IMR-90 (cell line): ENCODE data around the gene SETX. TPM values are rescaled to one million over a fixed set of nuclear protein-coding genes. Genes with fewer than 3 reads are reported as not detected.

Experiments
- ATAC-seq: fragments of 200-7000 bp; cut with Tn5 transposase; 2 replicates; pipeline ENCODE4 v1.9.1; 2020; ENCODE audit warnings: low read depth, mild to moderate bottlenecking, moderate library complexity
- BruUV-seq: library from RNA; stranded (reverse); fragments of 400-500 nt; replicated peaks from 2 replicates; lab custom pipeline; 2021; lab: Mats Ljungman, UMichigan
- CTCF ChIA-PET: fragments of 300-600 bp; formaldehyde crosslinking; extraction: SDS; loops from one replicate; lab custom pipeline; 2021; ENCODE audit warnings: antibody characterized with exemption; lab: Yijun Ruan, JAX
- POLR2A ChIA-PET: fragments of 300-600 bp; sonication (Branson Sonifier 250); formaldehyde crosslinking; loops from one replicate; lab custom pipeline; 2022; ENCODE audit warnings: antibody characterized with exemption; ENCODE audit not compliant: unreplicated experiment; lab: Charles Lee
- DNase-seq: peaks from one replicate; pipeline ENCODE4 v3.0.0; 2013
- H2AFZ ChIP-seq: replicated peaks from 2 replicates; pipeline ENCODE3; 2013; ENCODE audit warnings: low read length, mild to moderate bottlenecking; ENCODE audit not compliant: poor library complexity
- H2AK5ac ChIP-seq: 2 replicates; pipeline ENCODE4 v1.6.1; 2013; ENCODE audit warnings: low read depth, low read length, inconsistent platforms
- H2AK9ac ChIP-seq: replicated peaks from 2 replicates; pipeline ENCODE3; 2013; ENCODE audit warnings: mild to moderate bottlenecking, low read depth, low read length, moderate library complexity; ENCODE audit not compliant: poor library complexity
- H2BK120ac ChIP-seq: 2 replicates; pipeline ENCODE4 v1.6.1; 2013; ENCODE audit warnings: low read depth, low read length, inconsistent platforms
- H2BK15ac ChIP-seq: 3 replicates; pipeline ENCODE4 v1.6.1; 2013; ENCODE audit warnings: low read depth, low read length, inconsistent platforms
- H2BK20ac ChIP-seq: 2 replicates; pipeline ENCODE4 v1.6.1; 2013; ENCODE audit warnings: low read depth, mild to moderate bottlenecking, inconsistent platforms, low read length, moderate library complexity
- H2BK5ac ChIP-seq: 2 replicates; pipeline ENCODE4 v1.6.1; 2013; ENCODE audit warnings: mild to moderate bottlenecking, low read depth, low read length, inconsistent platforms; ENCODE audit not compliant: poor library complexity, severe bottlenecking
- H3K14ac ChIP-seq: replicated peaks from 2 replicates; pipeline ENCODE4 v1.6.1; 2013; ENCODE audit warnings: low read depth, low read length, inconsistent platforms
- H3K18ac ChIP-seq: 2 replicates; pipeline ENCODE4 v1.6.1; 2013; ENCODE audit warnings: low read depth, low read length, control low read depth
- H3K23ac ChIP-seq: 2 replicates; pipeline ENCODE4 v1.6.1; 2013; ENCODE audit warnings: low read depth, low read length, inconsistent platforms
- H3K27ac ChIP-seq: 2 replicates; pipeline ENCODE4 v1.5.1; 2013; ENCODE audit warnings: mild to moderate bottlenecking, control low read depth, low read length; ENCODE audit not compliant: insufficient read depth
- H3K27me3 ChIP-seq: 2 replicates; pipeline ENCODE4 v1.6.1; 2013; ENCODE audit warnings: low read length; ENCODE audit not compliant: control insufficient read depth, insufficient read depth
- H3K36me3 ChIP-seq: 2 replicates; pipeline ENCODE4 v1.6.1; 2013; ENCODE audit warnings: low read length, mixed read lengths; ENCODE audit not compliant: control insufficient read depth, insufficient read depth
- H3K4ac ChIP-seq: 2 replicates; pipeline ENCODE4 v1.6.1; 2013; ENCODE audit warnings: low read depth, low read length, inconsistent platforms
- H3K4me1 ChIP-seq: 2 replicates; pipeline ENCODE4 v1.6.1; 2013; ENCODE audit warnings: low read length, mixed read lengths; ENCODE audit not compliant: control insufficient read depth, insufficient read depth
- H3K4me2 ChIP-seq: 2 replicates; pipeline ENCODE4 v1.6.1; 2013; ENCODE audit warnings: low read depth, mild to moderate bottlenecking, control low read depth, low read length, moderate library complexity
- H3K4me3 ChIP-seq: 2 replicates; pipeline ENCODE4 v1.5.1; 2013; ENCODE audit warnings: low read depth, mild to moderate bottlenecking, control low read depth, low read length, moderate library complexity; ENCODE audit not compliant: insufficient read depth
- H3K56ac ChIP-seq: 2 replicates; pipeline ENCODE4 v1.6.1; 2013; ENCODE audit warnings: low read length, inconsistent platforms; ENCODE audit not compliant: insufficient read depth; ENCODE audit errors: extremely low read depth
- H3K79me1 ChIP-seq, 2 experiments: 2 replicates each; pipeline ENCODE4 v1.6.1; 2013; ENCODE audit warnings: low read length in 2 of 2, inconsistent platforms in 1 of 2, low read depth in 1 of 2
- H3K9ac ChIP-seq: 2 replicates; pipeline ENCODE4 v1.6.1; 2013; ENCODE audit warnings: low read depth, low read length, control low read depth
- H3K9me1 ChIP-seq: 2 replicates; pipeline ENCODE4 v1.6.1; 2013; ENCODE audit warnings: low read length, inconsistent platforms; ENCODE audit not compliant: insufficient read depth
- H3K9me3 ChIP-seq: 2 replicates; pipeline ENCODE4 v1.6.1; 2013; ENCODE audit warnings: low read length; ENCODE audit not compliant: control insufficient read depth, insufficient read depth
- H4K20me1 ChIP-seq: 2 replicates; pipeline ENCODE4 v1.6.1; 2013; ENCODE audit warnings: low read length, inconsistent platforms; ENCODE audit not compliant: insufficient read depth
- H4K5ac ChIP-seq: 2 replicates; pipeline ENCODE4 v1.6.1; 2013; ENCODE audit warnings: mild to moderate bottlenecking, low read depth, low read length, control low read depth
- H4K8ac ChIP-seq, 2 experiments: 2 replicates each; pipeline ENCODE4 v1.6.1; 2013; ENCODE audit warnings: low read depth in 2 of 2, low read length in 2 of 2, control low read depth in 1 of 2, inconsistent platforms in 1 of 2
- H4K91ac ChIP-seq: 2 replicates; pipeline ENCODE4 v1.6.1; 2013; ENCODE audit warnings: low read depth, low read length, inconsistent platforms; ENCODE audit not compliant: insufficient read depth
- BHLHE40 ChIP-seq: fragments of 150-350 bp; IDR thresholded peaks from 2 replicates; pipeline ENCODE4 v1.6.1; 2016; ENCODE audit warnings: mild to moderate bottlenecking, low read depth, low read length
- CEBPB ChIP-seq: IDR thresholded peaks from 2 replicates; pipeline ENCODE4 v1.6.1; 2012; ENCODE audit warnings: low read depth, low read length, improper control_type of control experiment
- CHD1 ChIP-seq: IDR thresholded peaks from 2 replicates; pipeline ENCODE4 v1.6.1; 2012; ENCODE audit warnings: low read depth, low read length, improper control_type of control experiment
- CTCF ChIP-seq: conservative IDR thresholded peaks from 2 replicates; pipeline ENCODE4 v1.5.1; 2012; ENCODE audit warnings: mild to moderate bottlenecking, low read depth, low read length, improper control_type of control experiment
- ELK1 ChIP-seq: fragments of 150-350 bp; IDR thresholded peaks from 2 replicates; pipeline ENCODE4 v1.6.1; 2016; ENCODE audit warnings: low read depth, mild to moderate bottlenecking, low read length, moderate library complexity, borderline replicate concordance
- FOS ChIP-seq: fragments of 150-350 bp; IDR thresholded peaks from 2 replicates; pipeline ENCODE4 v1.6.1; 2016; ENCODE audit warnings: low read depth, low read length
- MAFK ChIP-seq: IDR thresholded peaks from 2 replicates; pipeline ENCODE4 v1.6.1; 2012; ENCODE audit warnings: low read depth, low read length, improper control_type of control experiment
- MAZ ChIP-seq: IDR thresholded peaks from 2 replicates; pipeline ENCODE4 v1.6.1; 2012; ENCODE audit warnings: low read depth, mild to moderate bottlenecking, low read length, improper control_type of control experiment, moderate library complexity, borderline replicate concordance
- MXI1 ChIP-seq: IDR thresholded peaks from 2 replicates; pipeline ENCODE4 v1.6.1; 2012; ENCODE audit warnings: low read depth, mild to moderate bottlenecking, low read length, moderate library complexity, borderline replicate concordance
- NFE2L2 ChIP-seq: fragments of 150-350 bp; IDR thresholded peaks from 2 replicates; pipeline ENCODE4 v1.6.1; 2016; ENCODE audit warnings: low read depth, mild to moderate bottlenecking, low read length
- POLR2A ChIP-seq: IDR thresholded peaks from 2 replicates; pipeline ENCODE4 v1.6.1; 2012; ENCODE audit warnings: mild to moderate bottlenecking, low read depth, low read length
- RAD21 ChIP-seq: IDR thresholded peaks from 2 replicates; pipeline ENCODE4 v1.6.1; 2012; ENCODE audit warnings: low read length, improper control_type of control experiment
- RCOR1 ChIP-seq: IDR thresholded peaks from 2 replicates; pipeline ENCODE4 v1.6.1; 2012; ENCODE audit warnings: mild to moderate bottlenecking, low read length, improper control_type of control experiment; ENCODE audit not compliant: insufficient replicate concordance
- RFX5 ChIP-seq: IDR thresholded peaks from 2 replicates; pipeline ENCODE4 v1.8.0; 2012; ENCODE audit warnings: low read depth, mild to moderate bottlenecking, low read length, moderate library complexity
- SMC3 ChIP-seq: fragments of 150-350 bp; IDR thresholded peaks from 2 replicates; pipeline ENCODE4 v1.6.1; 2016; ENCODE audit warnings: low read depth, mild to moderate bottlenecking, antibody characterized with exemption, low read length, moderate library complexity
- USF2 ChIP-seq: fragments of 150-350 bp; IDR thresholded peaks from 2 replicates; pipeline ENCODE4 v1.6.1; 2017; ENCODE audit warnings: mild to moderate bottlenecking, antibody characterized with exemption, low read length, low read depth
- WGBS, 2 experiments: methylation state at CpG; one replicate each; pipeline versions ENCODE4 v1.1.5 to v1.1.7; 2013; ENCODE audit warnings: missing lambda C conversion rate in 2 of 2; ENCODE audit not compliant: insufficient read length in 1 of 2; ENCODE audit errors: extremely low coverage in 2 of 2; 5-methylcytosine and 5-hydroxymethylcytosine counted together
- dilution Hi-C: fragments of 300-500 bp; cut with HindIII; formaldehyde crosslinking; loops from one replicate; pipeline ENCODE4 v1.14.3; 2018; ENCODE audit warnings: low sequenced_read_pairs; ENCODE audit not compliant: unreplicated experiment
- in situ Hi-C: fragments of 300-500 bp; cut with MboI; formaldehyde crosslinking; loops from 3 replicates; pipeline ENCODE4 v1.14.3; 2019; ENCODE audit warnings: low sequenced_read_pairs, inconsistent platforms, mixed read lengths
- intact Hi-C: fragments of 100-400 bp; cut with micrococcal nuclease; formaldehyde crosslinking; loops from 2 replicates; pipeline ENCODE4 v1.10.0; 2022
- polyA plus RNA-seq, 3 experiments: library from polyadenylated mRNA; depleted of rRNA; stranded (reverse); fragments of >200 nt; gene quantifications; 2 replicates each; pipeline ENCODE4 v1.2.3, GENCODE V29; 2012; ENCODE audit warnings: low replicate concordance in 1 of 3
- total RNA-seq: library from RNA; depleted of rRNA; stranded (reverse); fragments of >200 nt; gene quantifications from 2 replicates; pipeline ENCODE4 v1.2.3, GENCODE V29; 2012

Gene SETX
- total and polyA plus RNA-seq, 2 of the 4 experiments (the other 2 are of a cell fraction) = 13.1 to 55.0 TPM

- Histone ChIP-seq H3K4ac (no peak overlapping the region), H3K27ac (no peak overlapping the region), H3K27me3 (no peaks in the 10 kb centered on the region), H3K9ac (no peak overlapping the region), H3K4me1 (peaks cover 7% of the 10 kb centered on the region), H3K18ac (no peak overlapping the region), H3K9me3 (no peaks in the 10 kb centered on the region), H2BK120ac (no peak overlapping the region), H3K4me2 (no peak overlapping the region), H2AK9ac (no peak overlapping the region), H3K56ac (no peak overlapping the region), H4K5ac (no peak overlapping the region), H2BK20ac (no peak overlapping the region), H3K9me1 (peaks cover 4% of the 10 kb centered on the region; the same call in 1 of the 2 replicates), H3K79me1 (peaks cover 15 to 19% of the 10 kb centered on the region in 2 experiments), H4K91ac (no peak overlapping the region), H2AFZ (no peak overlapping the region), H2BK15ac (no peak overlapping the region), H3K23ac (no peak overlapping the region), H4K8ac (no peak overlapping the region), H2BK5ac (no peak overlapping the region), H2AK5ac (no peak overlapping the region), H3K36me3 (peaks cover 6% of the 10 kb centered on the region), H4K20me1 (peaks cover 11% of the 10 kb centered on the region; the same call in 1 of the 2 replicates), H3K4me3 (no peak overlapping the region), H3K14ac (no peak overlapping the region)
- intact Hi-C loops (no loop called here), in situ Hi-C loops (no loop called here), dilution Hi-C loops (no loop called here)
- ChIA-PET CTCF (no interaction called here), POLR2A (no interaction called here)
- TF ChIP-seq CTCF = no peak
- TF ChIP-seq RCOR1 = no peak
- TF ChIP-seq FOS = no peak
- TF ChIP-seq RFX5 = no peak
- TF ChIP-seq CHD1 = no peak
- no peak for TF ChIP-seq CEBPB
- TF ChIP-seq POLR2A = no peak
- no peak for TF ChIP-seq RAD21
- no peak for TF ChIP-seq ELK1
- TF ChIP-seq MAZ = no peak
- no peak for TF ChIP-seq MAFK
- TF ChIP-seq NFE2L2 = no peak
- TF ChIP-seq SMC3 = no peak
- TF ChIP-seq USF2 = no peak
- TF ChIP-seq MXI1 = no peak
- no peak for TF ChIP-seq BHLHE40
- ATAC-seq = no peak
- WGBS, 2 experiments = no CpG with 5 or more reads among the region's 7 CpGs
- BruUV-seq = no TSS peak
- no peak for DNase-seq
These were observed 3.0 kb upstream of the SETX start for GRCh38 chr9:132357764-132358163.
